Mesodermal cell (in vitro differentiated cells): Measurements from ENCODE around the gene ENO4.

Experiments used
- H3K27ac ChIP-seq: 2 replicates; pipeline ENCODE4 v1.7.0; 2013; ENCODE audit warnings: mild to moderate bottlenecking, low read depth, low read length, moderate library complexity; ENCODE audit not compliant: severe bottlenecking
- H3K36me3 ChIP-seq: 2 replicates; pipeline ENCODE4 v1.7.1; 2013; ENCODE audit warnings: mild to moderate bottlenecking, low read length, moderate library complexity; ENCODE audit not compliant: control insufficient read depth, insufficient read depth
- H3K4me1 ChIP-seq: one replicate; pipeline ENCODE4 v1.7.1; 2013; ENCODE audit warnings: mild to moderate bottlenecking, low read length; ENCODE audit not compliant: insufficient read depth, control insufficient read depth, poor library complexity, severe bottlenecking
- H3K4me3 ChIP-seq: 2 replicates; pipeline ENCODE4 v1.7.0; 2013; ENCODE audit warnings: low read length, control low read depth, mild to moderate bottlenecking; ENCODE audit not compliant: insufficient read depth, poor library complexity, severe bottlenecking; ENCODE audit errors: extremely low read depth
- H3K9me3 ChIP-seq: 2 replicates; pipeline ENCODE4 v1.7.1; 2013; ENCODE audit warnings: mild to moderate bottlenecking, low read length, moderate library complexity; ENCODE audit not compliant: control insufficient read depth
- WGBS, 2 experiments: methylation state at CpG; one replicate each; pipeline ENCODE4 v1.1.5; 2013; ENCODE audit warnings: missing lambda C conversion rate in 2 of 2; ENCODE audit not compliant: insufficient coverage in 2 of 2; 5-methylcytosine and 5-hydroxymethylcytosine counted together

Gene ENO4

DNA sequence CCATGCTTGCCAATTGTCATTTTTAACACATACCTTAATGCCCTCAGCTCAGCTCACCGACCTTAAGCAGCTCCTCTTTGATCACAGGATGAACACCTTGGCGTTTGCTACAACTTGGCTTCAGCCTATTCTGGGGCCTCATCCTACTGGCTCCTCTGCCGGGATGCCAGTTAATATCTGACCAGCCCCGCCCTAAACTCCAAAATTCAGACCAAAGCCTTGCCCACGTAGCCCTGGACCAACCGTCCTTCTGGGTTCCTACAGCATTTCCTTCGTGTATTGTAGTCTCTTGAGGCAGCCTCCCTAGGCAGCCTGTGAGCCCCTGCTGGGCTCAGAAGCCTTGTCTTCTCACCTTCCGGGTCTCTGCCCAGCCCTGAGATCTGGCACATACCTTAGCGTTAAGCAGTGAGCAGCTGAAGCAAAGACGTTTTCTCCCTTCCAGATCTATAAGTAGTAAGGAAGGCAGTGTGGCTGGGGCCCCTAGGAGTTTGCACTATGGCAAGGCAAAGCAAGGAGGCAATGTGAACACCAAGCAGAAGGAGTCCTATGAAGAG is 836 bp downstream of the ENO4 start:
- H3K9me3 ChIP-seq = no peaks in the 10 kb centered on the region
- H3K4me1 ChIP-seq = peaks cover 4% of the 10 kb centered on the region
- H3K27ac ChIP-seq = no peak overlapping the region
- no peaks in the 10 kb centered on the region for H3K36me3 ChIP-seq
- 36 to 44% methylated on average over 7 of the region's 10 CpGs for WGBS, 2 experiments
- peak overlapping the region; percentile 64 for H3K4me3 ChIP-seq

GRCh38 chr10:116852246-116852645 is 2.9 kb downstream of the ENO4 start:
- no peaks in the 10 kb centered on the region for H3K9me3 ChIP-seq
- H3K4me1 ChIP-seq = peaks cover 4% of the 10 kb centered on the region
- H3K27ac ChIP-seq = no peak overlapping the region
- WGBS, 2 experiments = 86 to 100% methylated on average over 1 of the region's 1 CpG
- H3K4me3 ChIP-seq = no peak overlapping the region
- no peaks in the 10 kb centered on the region for H3K36me3 ChIP-seq

DNA sequence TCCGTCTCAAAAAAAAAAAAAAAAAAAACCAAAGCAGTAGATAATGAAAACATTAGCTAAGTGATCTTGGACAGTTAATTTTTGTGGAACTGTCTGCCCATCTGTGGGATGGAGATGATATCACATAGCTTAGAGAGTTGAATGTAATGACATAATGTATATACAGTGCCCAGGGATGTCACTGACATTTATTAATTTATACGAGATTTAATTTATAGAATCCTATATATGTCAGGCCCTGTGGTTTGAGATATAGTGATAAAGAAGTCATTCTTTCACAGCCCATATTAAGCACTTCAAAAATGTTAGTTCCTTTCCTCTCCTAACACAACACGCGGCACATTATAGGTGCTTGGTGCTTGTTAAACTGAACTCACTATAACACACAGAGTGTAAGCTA is 4.0 kb downstream of the ENO4 start:
- Histone ChIP-seq H3K27ac (no peak overlapping the region), H3K9me3 (no peaks in the 10 kb centered on the region), H3K4me3 (no peak overlapping the region), H3K4me1 (peaks cover 4% of the 10 kb centered on the region), H3K36me3 (no peaks in the 10 kb centered on the region)
- 83 to 100% methylated on average over 2 of the region's 4 CpGs for WGBS, 2 experiments

DNA sequence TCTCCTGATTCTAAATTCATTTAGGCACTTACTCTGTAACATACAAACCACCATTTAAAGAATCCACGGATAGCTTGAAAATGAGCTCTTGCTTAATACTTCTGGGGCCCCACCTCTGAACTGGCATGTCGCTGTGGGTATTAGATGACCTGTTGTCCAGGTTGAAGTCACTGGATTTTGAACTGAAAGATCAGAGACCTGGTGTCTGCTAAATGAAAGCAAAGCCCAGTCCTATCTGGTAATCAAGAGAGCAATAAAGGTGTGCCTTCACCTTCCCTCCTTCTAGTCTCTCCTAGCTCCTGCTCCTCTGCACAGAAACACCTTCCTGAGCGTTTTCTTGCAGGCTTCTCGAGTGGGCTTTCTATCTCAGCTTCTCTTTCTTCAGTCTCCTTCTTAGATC is 4.4 kb downstream of the ENO4 start:
- H3K4me3 ChIP-seq = no peak overlapping the region
- no peak overlapping the region for H3K27ac ChIP-seq
- no peaks in the 10 kb centered on the region for H3K9me3 ChIP-seq
- no peaks in the 10 kb centered on the region for H3K36me3 ChIP-seq
- peaks cover 4% of the 10 kb centered on the region for H3K4me1 ChIP-seq
- WGBS, 2 experiments = 88 to 91% methylated on average over 2 to 4 of the region's 4 CpGs

GRCh38 chr10:116857156-116857555 is 7.9 kb downstream of the ENO4 start:
- Histone ChIP-seq H3K27ac (no peak overlapping the region), H3K9me3 (no peaks in the 10 kb centered on the region), H3K36me3 (no peaks in the 10 kb centered on the region), H3K4me1 (no peaks in the 10 kb centered on the region), H3K4me3 (no peak overlapping the region)
- 89 to 96% methylated on average over 2 to 3 of the region's 3 CpGs for WGBS, 2 experiments

GRCh38 chr10:116861796-116862195 is 12.5 kb downstream of the ENO4 start:
- 90% methylated on average over 2 of the region's 2 CpGs; no CpG with 5 or more reads in 1 of the 2 experiments for WGBS, 2 experiments
- no peak overlapping the region for H3K4me3 ChIP-seq
- H3K4me1 ChIP-seq = no peaks in the 10 kb centered on the region
- H3K27ac ChIP-seq = no peak overlapping the region
- no peaks in the 10 kb centered on the region for H3K9me3 ChIP-seq
- H3K36me3 ChIP-seq = no peaks in the 10 kb centered on the region

GRCh38 chr10:116864436-116864835 is 15.1 kb downstream of the ENO4 start:
- Histone ChIP-seq H3K36me3 (no peaks in the 10 kb centered on the region), H3K9me3 (no peaks in the 10 kb centered on the region), H3K4me1 (no peaks in the 10 kb centered on the region), H3K4me3 (no peak overlapping the region), H3K27ac (no peak overlapping the region)
- WGBS, 2 experiments = 82 to 100% methylated on average over 2 of the region's 4 CpGs

- no peaks in the 10 kb centered on the region for H3K4me1 ChIP-seq
- H3K36me3 ChIP-seq = no peaks in the 10 kb centered on the region
- H3K9me3 ChIP-seq = no peaks in the 10 kb centered on the region
- H3K27ac ChIP-seq = no peak overlapping the region
- WGBS, 2 experiments = 86 to 90% methylated on average over 1 to 2 of the region's 2 CpGs
- no peak overlapping the region for H3K4me3 ChIP-seq
Measured at GRCh38 chr10:116866066-116866465, 16.8 kb downstream of the ENO4 start.

DNA sequence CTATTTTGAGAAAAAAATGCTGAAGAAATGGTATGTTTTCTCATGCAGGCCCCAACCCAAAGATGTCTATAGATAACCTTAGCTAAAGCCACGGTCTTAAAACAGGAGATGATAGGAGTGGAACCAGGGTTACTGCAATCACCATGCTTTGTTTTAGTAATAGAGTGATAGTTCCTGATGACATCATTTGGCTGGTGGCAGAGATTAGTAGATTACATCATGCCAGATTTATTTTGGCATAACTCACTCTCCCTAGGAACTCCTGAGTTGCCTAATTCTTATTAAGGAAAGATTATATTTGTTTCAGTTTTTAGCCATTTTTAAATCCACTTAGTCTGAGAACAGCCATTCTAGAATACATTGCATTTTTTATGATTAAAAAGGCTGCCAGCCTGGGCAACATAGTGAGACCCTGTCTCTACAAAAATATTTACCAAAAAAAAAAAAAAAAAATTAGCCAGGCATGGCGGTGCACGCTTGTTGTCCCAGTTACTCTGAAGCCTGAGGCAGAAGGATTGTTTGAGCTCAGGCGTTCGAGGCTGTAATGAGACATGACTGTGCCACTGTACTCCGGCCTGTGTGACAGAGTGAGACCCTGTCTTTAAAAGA is 17.8 kb downstream of the ENO4 start:
- no peak overlapping the region for H3K27ac ChIP-seq
- H3K4me3 ChIP-seq = no peak overlapping the region
- no peaks in the 10 kb centered on the region for H3K9me3 ChIP-seq
- H3K4me1 ChIP-seq = no peaks in the 10 kb centered on the region
- WGBS, 2 experiments = 92 to 100% methylated on average over 2 to 6 of the region's 6 CpGs
- no peaks in the 10 kb centered on the region for H3K36me3 ChIP-seq

GRCh38 chr10:116868198-116868676 is 18.9 kb downstream of the ENO4 start:
- whole genome bisulfite sequencing, 2 experiments = 83 to 100% methylated on average over 1 to 2 of the region's 4 CpGs
- Histone ChIP-seq H3K36me3 (no peaks in the 10 kb centered on the region), H3K9me3 (no peaks in the 10 kb centered on the region), H3K4me3 (no peak overlapping the region), H3K4me1 (no peaks in the 10 kb centered on the region), H3K27ac (no peak overlapping the region)

DNA sequence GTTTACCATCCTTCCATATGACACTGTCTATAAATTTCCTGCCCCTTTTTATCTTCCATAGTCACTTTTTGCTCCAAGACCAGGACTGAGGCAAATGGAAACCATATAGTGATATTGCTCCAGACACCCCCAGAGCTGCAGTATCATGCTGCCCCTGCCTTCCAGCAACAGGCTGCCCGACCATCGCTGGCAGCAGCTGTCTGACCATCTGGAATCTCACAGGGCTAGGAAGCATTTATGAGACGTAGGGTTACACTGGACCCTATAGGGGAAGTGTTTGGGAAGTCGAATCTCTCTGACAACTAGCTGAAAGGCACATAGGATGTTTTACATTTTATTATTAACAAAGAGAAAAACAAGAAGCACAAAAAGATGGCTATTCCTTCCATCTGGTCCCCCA is 19.4 kb downstream of the ENO4 start:
- 60 to 82% methylated on average over 1 to 2 of the region's 4 CpGs for WGBS, 2 experiments
- no peak overlapping the region for H3K27ac ChIP-seq
- H3K4me1 ChIP-seq = no peaks in the 10 kb centered on the region
- no peak overlapping the region for H3K4me3 ChIP-seq
- H3K9me3 ChIP-seq = no peaks in the 10 kb centered on the region
- H3K36me3 ChIP-seq = no peaks in the 10 kb centered on the region
